ENCODE results near the gene PACS2.

The PACS2 gene

DNA sequence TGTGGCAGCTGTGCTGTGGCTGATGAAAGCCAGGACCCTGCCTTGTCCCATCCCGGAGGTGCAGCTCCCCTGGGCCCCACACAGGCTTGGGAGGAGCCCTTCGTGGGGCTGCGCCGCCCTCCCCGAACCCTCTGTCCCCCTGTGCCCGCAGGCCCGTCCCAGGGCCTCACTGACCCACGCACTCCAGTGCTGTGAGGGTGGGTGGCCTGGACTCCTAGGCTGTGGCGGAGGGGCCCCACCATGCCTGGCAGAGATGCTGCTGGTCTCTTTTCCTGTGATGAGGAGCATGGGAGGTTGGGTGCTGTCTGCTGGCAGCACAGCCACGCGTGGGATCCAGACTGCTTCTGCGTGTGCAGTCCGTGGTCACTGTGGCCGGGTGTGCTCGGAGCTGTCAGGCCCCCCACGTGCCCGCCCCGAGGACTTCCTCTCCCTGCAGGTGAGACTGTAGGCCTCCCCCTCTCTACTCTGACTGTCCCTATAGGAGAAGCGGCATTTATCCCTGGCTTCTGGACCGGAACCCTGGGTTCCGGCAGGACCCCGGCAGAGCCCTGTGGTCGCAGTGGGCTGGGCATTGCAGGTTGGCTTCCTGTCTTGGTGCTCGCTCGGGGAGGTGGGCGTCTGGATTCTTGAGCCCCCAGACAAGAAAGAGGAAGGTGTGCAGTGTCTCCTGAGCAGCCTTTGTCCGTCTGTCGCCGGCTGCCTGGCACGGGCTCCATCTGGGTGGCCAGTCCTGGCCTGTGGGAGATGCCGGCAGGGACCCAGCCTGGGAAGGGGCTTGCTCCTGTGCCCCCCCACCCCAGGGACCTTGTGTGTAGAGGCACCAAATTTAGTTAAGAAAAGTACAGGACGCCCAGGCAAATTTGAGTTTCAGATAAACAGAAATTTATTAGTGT lies 107.4 kb downstream of the PACS2 start:
- no peak for DNase-seq

DNA sequence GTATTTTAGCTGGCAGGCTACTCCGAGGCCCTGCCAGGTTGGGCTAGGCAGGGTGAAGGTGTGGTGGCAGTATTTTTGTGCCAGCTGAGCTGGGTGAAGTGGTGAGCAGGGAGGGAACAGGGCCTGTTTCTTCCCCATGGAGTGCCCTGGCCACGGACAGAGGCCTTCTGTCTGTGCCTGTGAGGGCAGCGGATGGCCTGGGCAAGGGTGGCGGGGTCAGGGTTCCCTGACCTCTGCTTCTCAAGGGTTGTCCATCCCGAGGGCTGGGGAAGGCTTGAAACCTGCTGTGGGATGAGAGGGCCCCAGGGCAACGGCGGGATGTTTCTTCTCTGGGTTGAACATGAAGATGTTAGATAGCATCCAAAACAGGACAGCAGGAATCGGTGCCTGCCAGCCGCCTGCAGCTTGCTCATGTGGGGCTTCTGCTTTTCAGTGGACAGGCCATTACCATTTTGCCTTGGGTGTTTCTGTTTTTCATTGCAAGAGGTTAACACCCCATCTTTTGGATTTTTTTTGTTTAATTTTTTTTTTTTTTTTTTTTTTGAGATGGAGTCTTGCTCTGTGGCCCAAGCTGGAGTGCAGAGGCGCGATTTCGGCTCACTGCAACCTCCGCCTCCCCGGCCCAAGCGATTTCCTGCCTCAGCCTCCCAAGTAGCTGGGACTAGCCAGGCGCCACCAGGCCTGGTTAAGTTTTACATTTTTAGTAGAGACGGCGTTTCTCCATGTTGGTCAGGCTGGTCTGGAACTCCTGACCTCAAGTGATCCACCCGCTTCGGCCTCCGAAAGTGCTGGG lies 108.3 kb downstream of the PACS2 start:
- DNase-seq, result no peak

DNA sequence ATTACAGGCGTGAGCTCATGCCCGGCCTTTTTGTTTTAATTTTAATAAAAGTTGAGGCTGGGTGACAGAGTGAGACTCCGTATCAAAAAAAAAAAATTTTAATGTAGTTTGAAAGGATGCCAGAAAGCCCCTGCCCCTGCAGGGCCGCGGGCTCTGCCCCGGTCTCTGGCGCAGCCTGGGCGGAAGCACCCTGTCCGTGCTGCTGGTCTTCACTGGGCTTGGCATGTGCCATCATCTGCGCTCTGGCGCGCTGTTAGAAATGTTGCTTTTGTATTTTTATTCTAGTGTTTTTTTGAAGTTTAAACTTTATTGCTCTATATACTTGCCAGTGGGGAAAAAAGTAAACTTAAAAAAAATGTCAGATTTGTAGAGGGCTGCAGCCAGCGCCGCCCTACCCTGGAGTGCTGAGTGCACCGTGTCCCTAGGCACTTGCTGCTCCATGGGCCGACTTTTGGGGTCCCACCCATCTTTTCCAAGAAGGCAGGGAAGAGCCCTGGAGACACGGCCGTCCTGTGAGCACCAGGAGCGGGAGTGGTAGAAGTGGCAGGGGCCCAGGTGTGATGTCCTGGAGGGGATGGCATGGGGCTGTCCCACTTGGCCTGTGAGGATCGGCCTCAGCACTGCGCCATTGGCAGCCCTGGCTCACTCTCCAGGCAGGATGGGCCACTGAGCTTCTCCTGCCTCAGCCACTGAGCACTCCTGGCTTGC lies 109.1 kb downstream of the PACS2 start:
- DNase-seq, result no peak

DNA sequence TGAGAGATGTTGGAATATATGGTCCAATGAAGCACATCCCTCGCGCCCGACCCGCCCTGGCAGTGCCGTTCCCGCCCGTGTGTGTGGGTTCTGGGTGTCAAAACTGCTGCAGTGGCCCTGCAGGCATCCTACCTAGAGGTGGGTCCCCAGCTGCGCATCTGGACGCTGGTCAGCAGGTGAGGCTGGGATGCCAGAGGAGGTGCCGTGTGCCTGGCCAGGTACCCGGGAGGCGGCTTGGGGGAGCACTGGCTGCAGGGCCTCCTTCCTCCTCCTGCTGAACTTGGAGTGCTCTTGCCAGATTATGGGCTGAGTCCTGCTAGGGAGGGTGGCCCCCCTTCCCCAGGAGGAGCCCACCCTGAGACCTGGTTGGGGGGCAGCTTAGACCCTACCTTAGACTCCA lies 110.3 kb downstream of the PACS2 start:
- no peak for DNase-seq

DNA sequence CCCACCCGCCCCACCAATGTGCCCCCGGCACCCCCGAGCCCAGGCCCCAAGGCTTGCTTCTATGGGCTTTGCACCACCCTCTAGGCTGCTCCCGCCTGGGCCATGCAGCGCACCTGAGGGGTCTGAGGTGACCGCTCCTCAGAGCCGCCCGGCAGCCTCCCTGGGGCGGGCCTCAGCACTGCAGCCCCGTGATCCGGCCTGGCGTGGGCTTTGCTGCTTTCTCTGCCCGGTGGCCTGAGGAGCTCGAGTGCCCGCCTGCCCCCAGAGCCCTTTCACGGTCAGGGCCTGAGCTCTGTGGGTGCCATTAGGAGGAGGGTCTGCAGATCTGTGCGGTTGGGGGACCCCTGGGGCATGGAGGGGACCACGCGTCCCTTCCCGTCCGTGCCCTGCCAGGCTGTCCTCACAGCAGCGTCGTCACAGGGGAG lies 111.3 kb downstream of the PACS2 start:
- DNase-seq, result no peak

DNA sequence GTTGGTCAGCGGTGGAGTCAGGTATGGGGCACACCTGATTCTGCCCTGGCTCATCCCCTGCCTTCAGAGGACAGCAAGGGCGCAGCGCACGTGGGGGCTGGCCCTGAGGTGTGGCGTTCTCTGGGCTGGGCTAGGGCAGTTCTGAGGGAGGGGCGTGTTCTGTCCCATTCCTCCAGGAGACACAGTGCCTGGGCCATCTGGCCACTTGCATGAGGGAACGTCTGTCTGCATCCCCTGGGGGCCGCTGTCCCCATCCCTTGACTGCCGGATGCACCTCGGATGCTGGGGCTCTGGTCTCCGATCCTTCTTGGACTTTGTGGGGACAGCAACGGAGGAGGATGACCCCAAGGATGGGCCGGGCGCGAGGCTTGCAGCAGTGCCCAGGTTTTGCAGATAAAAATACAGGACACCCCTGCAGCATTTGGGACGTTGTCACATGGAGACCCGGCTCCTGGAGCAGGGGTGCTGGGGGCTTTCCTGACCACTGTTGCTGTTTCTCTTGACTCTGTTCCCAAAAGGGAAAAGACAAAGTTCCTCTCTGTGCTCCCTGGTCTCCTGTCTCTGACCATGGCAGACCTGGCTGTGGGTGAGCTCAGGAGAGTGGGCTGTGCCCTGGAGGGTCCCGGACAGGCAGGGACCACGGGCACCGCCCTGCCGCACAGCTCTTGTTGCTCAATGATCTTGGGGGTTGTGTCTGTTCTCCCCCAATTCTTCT lies 112.0 kb downstream of the PACS2 start:
- no peak for DNase-seq

DNA sequence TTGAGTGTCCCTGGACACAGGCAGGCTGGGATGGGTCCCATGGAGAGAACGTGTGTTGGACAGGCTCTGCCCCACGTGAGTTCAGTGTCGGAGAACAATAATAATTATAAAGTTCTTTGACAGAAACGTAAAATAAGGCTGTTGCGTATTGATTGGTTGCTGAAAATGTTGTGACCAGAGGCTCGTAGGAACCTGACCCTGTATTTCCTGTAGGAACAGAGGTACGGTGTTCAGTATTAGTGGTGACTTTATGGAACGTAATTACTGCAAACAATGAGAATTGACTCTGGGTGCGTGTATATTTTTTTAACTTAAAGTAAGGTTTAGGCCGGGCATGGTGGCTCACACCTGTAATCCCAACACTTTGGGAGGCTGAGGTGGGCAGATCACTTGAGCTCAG lies 112.9 kb downstream of the PACS2 start:
- no peak for DNase-seq

DNA sequence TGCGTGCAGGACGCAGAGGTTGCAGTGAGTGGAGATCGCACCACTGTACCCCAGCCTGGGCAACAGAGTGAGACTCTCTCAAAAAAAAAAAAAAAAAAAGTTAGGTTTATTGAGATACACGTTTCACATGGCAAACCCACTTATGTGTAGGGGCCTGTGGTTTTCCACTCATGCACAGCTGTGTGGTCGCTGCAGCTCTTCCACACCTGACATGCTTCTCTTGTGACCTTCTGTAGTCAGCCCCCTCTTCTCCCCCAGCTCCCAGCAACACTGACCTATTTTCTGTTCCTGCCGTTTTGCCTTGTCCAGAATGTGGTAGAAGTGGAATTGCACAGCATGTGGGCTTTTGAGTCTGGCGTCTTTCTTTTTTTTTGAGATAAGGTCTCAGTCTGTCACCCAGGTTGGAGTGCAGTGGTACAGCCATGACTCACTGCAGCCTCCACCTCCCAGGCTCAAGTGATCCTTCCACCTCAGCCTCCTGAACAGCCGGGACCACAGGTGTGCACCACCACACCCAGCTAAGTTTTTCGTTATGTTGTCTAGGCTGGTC lies 113.5 kb downstream of the PACS2 start:
- no peak for DNase-seq

DNA sequence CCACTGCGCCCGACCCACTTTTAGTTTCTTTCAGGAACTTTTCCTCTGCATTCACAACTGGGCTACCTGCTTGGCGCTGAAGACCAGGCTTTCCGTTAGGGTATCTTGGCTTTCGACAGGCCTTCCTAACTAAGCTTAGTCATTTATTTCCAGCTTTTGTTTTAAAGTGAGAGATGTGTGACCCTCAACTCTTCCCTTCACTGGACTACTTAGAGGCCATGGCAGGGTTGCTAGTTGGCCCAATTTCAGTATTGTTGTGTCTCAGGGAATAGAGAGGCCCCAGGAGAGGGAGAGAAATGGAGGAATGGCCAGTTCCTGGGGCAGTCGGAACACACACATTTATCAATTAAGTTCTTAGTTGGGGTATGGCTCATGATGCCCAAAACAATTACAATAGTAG lies 115.5 kb downstream of the PACS2 start:
- no peak for DNase-seq

DNA sequence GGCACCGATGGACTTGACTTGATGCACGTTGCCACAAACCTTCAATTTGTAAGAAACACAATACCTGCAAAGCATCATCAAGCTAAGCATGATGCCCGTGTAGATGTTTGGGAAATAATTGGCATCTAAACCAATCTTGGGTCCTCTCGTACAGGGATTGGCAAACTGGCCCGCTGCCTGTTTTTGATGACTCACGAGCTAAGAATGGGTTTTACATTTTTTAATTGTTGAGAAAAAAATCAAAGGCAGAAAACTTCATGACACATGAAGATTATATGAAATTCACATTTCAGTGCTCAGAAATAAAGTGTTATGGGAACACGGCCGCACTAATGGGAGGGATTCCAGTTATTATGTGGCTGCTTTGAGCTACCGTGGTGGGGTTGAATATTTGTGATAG lies 116.0 kb downstream of the PACS2 start:
- DNase-seq, result no peak

DNA sequence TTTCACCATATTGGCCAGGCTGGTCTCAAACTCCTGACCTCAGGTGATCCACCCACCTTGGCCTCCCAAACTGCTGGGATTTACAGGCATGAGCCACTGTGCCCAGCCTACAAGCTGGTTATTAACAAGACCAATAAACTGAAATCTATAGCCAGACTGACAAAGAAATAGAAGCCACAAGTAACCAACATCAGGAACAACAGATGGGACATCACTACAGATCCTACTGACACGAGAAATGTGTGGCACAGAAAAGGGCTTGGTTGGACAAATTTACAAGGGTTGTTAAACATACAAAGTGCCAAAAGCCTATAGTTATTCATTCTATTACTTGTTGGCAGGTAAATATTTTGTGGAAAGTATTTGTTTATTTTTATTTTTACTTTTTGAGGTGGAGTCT lies 116.7 kb downstream of the PACS2 start:
- DNase-seq, result no peak

DNA sequence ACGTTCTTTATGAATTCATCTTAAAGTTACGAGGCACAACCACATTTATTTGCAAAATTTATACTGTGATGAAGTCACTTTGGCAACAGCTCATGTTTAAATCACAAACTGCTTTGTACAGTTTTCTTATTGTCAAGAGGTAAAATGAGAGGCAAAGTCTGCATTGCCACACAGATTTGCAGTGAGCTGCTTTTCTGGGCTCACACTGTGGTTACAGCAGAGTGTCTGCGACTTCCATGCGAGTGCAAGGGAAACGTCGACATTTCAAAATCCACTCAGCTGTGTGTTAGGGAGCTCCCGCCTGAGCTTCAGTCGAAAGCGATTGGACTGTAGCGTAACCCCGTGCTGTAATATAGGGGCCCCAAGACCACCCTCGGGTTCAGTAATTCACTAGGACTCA lies 118.1 kb downstream of the PACS2 start:
- no peak for DNase-seq

DNA sequence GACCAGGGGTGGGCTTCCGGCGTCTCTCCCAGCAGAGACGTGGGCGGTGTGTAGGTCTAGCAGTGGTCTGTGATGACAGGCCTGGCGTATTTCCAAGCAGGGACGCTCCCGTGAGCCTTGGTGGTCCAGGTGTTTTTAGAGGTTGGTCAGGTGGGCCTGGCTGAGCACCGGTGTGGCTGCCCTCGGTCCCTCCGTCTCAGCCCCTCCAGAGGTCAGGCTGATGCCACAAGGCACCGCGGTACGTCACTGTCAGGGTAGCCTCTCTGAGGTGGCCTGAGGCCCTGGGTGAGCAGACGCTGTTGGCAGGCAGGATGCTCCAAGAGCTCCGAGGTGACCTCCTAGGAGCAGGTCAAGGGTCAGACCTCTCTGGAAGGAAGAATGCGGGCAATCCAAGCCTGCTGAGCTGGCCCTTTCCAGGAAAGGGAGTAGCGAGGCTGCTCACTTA lies 118.6 kb downstream of the PACS2 start:
- no peak for DNase-seq

DNA sequence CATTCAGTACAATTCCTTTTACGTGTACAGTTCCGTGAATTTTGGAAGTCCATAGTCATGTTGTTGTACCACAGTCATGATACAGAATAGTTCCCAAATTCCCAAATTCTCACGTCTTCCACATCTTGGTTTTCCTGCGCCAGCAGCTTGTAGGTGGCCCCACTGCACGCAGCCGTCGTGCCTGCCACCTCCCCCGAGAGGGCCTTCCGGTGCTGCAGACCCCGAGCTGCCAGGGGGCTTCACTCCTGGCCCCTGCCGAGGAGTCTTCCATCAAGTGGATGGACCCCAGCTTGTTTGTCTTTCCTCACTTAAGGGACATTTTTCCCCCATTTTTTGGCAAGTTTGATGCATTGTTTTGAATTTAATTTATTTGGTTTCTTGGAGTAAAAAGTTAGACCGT lies 121.9 kb downstream of the PACS2 start:
- no peak for DNase-seq

DNA sequence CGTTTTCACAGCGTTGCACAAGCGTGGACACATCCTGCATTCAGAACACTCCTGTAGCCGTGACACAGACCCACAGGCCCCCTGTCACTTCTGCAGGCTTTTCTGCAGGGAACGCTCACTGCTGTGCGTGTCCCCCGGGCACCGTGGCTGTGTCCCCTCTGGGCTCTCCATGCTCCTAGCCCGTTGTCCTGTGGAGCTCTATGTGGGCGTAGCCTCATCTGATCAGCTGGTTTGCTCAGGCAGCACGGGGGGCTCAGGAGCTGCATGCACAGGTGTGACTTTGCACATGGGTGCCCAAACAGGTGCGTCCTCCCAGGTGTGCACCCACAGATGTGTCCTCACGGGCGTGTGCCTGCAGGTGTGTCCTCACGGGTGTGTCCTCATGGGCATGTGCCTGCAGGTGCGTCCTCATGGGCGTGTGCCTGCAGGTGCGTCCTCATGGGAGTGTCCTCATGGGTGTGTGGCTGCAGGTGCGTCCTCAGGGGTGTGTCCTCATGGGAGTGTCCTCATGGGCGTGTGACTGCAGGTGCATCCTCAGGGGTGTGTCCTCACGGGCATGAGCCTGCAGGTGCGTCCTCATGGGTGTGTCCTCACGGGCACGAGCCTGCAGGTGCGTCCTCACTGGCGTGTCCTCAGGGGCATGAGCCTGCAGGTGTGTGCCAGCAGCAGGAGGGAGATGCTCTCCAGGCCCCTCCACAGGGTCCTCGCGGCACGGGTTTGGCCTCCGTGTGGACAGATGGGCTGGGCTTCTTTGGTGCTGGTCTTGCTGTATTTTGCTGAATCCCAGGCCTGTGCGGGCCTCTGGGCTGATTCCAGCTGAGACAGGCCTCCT lies 122.6 kb downstream of the PACS2 start:
- DNase-seq, result no peak

DNA sequence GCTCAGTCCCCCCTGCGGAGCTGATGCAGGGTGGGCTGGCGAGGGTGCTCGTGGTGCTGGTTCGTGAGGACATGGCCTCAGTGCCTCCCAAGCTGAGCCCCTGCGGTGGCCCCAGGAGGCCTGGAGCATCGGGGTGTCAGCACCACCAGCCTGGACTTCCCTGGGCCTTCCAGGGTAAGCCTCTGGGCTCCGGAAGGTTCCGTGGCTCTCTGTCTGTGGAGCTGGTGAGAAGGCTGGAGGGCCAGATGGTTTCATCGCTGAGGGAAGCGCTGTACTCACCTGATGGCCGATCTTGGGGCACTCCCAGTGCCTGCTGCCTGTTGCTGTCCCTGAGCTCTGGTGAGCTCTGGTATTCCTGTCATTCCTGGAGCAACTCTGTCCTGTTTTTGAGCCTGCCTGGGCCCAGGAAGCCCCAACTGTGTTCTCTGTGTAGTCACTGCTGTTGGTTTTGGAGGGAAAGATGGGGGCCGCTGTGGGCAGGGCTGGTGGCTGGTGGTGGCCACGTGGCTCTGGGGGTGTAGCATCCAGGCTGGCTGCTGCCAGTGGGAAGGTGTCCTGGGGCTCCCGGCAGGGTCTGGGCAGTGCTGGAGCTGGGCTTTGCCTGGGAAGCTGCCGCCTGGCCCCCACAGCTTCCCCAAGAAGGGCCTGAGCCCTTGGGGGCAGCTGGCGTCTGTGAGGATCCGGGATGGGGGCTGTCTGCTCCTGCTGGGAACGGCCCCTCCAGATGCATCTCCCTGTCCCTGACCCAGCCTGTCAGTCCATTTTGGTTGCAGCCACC lies 123.4 kb downstream of the PACS2 start:
- DNase-seq, result no peak

DNA sequence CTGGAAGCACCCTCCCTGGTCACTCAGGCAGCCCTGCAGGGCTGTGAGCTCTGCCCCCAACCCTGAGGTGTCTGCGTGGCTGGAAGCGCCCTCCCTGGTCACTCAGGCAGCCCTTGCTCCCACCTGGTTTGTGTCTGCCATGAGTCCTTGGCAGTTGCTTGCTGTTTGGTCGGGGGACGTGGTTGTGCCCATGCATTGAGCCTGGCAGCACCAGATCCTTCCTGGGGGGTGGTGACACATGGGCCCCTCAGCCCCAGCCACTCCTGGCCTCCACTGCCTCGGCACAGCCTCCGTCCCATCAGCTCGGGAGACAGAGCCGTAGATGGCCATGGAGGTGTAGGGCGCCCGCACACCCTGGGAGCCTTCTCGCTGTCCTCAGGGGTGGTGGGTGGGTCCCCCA lies 124.6 kb downstream of the PACS2 start:
- no peak for DNase-seq

DNA sequence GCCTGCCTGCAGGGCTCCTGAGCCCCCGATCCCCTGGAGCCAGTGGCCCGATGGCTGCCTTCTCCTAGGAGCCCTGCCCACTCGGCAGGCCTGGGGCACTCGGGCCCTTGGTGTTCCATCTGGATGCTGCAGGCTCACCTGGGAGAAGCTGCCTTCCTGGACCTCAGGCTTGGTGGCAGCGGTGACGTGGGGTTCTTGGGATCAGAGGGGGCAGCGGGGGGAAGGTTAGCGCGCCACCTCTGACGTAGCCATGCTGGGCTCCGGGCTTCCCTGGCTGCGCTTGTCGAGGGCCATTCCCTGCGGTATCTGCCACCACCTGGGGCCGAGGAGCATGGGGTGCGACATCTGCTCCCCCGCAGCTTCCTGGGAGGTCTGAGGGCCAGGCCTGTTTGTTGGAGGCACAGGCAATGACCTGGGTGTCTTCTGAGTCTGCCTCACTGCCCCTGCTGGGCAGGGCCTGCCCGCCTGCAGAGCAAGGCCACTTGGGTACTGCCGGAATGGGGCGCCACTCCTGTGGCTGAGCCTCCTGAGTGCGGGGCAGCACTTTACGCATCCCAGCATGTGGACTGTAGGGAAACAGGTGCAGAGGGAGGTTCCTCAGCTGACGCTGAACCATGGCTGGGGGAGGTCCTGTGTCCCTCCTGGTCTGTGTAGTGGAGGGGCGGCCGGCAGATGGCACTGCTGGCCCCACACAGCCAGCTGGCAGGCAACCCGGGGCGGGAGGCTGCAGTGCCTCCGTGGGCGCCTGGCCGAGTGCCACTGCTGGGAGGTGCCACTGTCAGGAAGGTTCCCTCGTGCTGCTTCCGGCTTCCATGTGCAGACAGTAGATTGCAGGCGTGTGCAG lies 125.4 kb downstream of the PACS2 start:
- no peak for DNase-seq

DNA sequence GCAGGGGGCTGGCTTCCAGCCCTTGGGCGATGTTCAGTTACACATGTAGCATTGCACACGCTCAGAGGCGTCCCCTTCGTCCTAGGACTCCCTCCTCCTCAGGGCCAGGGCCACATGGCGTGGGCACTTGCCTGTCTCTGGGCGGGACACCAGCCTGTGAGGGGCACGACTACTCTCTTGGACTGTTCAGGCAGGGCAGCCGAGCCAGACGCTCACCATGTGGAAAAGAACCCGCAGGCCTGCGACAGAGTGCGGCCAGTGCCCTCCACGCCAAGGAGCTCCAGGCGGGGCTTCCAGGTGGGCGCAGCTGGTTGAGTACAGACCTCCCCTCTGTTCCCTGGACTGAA lies 126.0 kb downstream of the PACS2 start:
- DNase-seq, result no peak

Data from right kidney (tissue), 1 donor.